D341Med (cell line): ENCODE results near the gene NNAT.

ENCODE experiments used
- DNase-seq: peaks from one replicate; pipeline ENCODE4 v3.0.0; 2012; ENCODE audit warnings: low spot score

NNAT gene

DNA sequence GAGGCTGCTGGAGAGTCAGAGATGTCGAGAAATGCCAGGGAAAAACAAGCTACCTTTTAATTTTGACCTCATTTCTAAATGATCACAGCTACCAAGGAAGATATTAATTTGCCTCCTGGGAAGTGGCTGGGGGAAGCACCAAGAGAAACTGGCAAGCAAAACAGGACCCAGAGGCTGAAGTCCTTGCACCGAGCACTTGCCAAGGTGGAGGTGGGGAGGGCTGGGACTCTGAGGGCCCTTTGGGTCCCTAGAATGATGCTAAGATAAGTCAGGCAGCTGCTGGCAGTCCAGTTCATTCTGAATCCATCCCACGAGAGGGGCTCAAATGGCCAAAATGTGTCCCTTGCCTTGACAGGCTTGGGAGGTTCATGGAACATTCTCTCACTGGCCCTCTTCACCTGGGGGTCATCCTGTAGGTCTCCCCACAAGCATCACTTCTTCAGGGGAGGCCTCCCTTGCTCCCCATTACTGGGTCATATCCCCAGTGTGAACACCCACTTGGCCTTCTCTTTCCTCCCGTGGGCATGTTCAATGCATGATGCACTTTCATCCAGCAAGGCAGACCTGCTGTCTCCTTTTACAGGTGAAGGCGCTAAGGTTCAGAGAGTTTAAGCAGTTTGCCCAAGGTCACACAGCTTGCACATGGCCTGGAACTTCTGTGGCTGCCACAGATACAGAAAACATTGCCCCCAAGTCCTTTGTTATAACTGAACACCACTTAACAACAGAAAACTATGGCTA is 45.7 kb downstream of the NNAT start:
- DNase-seq: no peak

DNA sequence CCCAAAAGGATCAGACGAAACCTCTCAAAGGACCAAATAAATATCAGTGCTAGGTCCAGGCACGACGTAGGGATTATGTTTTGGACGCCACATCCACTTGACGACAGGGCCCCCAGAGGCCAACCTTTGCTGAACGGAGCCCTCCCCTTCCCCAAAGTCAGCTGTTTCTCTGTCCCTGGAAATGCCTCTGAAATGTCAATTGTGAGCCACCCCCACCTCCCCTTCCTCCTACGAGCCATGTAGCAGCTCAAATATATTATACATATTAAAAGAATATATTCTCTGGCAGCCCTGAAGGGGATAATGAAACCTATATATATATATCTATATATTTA is 46.2 kb downstream of the NNAT start:
- DNase-seq: no peak

GRCh38 chr20:37567671-37568588 is 46.9 kb downstream of the NNAT start:
- no peak for DNase-seq

- no peak for DNase-seq
These were observed 49.4 kb downstream of the NNAT start for GRCh38 chr20:37570419-37570818.

DNA sequence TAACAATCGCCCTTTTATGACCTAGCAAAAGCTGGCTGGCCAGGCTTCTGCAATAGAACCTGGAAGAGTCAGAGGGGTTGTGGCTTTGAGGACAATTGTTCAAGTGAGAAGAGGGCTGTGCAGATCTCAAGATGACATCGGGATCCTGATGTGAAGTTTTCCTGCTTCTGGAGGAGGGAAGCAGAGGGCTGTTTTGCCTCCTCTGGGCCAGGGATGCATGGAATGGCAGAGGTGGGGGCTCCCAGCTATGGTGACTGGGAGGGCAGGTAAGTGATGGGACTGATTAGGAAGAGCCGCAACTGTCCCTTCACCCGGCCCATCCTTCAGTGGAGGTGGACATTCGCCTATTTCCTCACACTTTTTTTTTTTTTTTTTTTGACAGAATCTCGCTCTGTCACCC is 50.0 kb downstream of the NNAT start:
- DNase-seq: no peak
